ELR (cell line): Measurements from ENCODE around the gene NGEF.
"Not testable (repeated sequence)": the region's sequence is repeated elsewhere in the genome, so short reads cannot be mapped to it uniquely, and the experiment has no call there.

ENCODE experiments used
- DNase-seq: peaks from one replicate; pipeline ENCODE4 v3.0.0-alpha.2; 2015; ENCODE audit warnings: low read depth

The NGEF gene

DNA sequence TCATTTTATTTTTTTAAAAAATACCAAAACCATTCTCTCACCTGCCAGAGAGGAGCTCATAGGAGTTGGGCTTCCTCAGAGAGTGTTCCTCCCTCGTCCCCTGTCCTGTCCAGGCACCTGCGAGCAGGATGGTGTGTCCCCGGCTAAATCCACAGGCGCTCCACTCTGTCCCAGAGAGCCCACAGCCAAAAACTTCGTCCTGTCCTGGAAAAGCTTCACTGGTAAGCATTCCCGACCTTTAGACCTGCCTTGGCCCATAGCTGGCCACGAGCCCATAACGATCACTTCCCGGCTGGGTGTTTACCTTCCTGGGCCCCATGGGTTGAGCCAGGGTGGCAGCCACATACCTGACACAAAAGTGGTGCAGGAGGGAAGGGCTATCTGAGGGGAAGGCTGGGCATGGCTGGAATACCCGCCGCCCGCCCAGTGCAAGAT lies at the start of gene NGEF:
TSS of gene NGEF (minus strand) at position 230 of the 435 bp plus-strand sequence. CDS start 38,366 bp downstream, outside the sequence.
- DNase-seq: no peak

- DNase-seq: no peak
These were observed 49.4 kb upstream of the NGEF start for GRCh38 chr2:233062451-233062850.

DNA sequence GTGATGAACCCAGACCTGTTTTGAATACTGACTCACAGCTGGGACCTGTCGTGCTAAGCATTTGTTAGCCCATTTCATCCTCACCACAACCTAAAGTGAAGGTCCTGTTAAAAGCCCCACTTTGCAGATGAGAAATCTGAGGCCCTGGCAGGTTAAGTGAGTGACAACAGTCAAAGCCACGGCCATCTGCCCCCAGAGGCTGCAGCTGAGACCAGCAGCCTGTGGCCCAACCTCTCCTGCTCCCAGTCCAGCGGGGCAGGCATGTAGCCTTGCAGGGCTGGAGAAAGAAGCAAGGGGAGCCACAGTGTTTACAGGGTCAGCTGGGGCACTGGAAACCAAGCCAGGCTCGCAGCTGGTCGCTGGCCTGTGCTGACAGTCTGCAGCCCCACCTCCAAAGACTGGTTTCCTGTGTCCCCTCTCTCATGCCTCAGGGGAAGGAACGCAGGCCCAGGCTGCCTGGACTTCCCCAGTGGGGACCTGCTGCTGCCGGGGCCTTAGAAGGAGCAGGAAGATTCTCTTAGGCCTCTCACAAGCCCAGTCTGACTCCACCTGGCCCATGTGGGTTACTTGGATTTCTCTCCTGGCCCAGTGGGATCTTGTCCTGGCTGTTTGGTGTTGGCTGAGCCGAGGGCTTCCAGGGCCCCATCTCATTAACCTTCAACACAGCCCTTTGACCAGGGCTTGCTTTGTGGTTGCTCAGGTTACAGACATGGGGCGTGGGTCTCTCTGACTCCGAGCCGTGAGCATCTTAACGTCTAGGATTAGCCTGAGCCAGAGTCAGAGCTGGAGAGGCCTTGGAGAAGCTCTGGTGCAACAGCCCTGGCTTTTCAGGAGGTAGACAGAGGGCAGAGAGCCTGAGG lies 48.8 kb upstream of the NGEF start:
- peak; percentile 26 for DNase-seq

GRCh38 chr2:233060980-233061590 lies 48.0 kb upstream of the NGEF start:
- DNase-seq: no peak

- DNase-seq: no peak
These were observed 47.5 kb upstream of the NGEF start for GRCh38 chr2:233060501-233060979.

GRCh38 chr2:233059797-233060500 lies 46.9 kb upstream of the NGEF start, which contains the start of gene INPP5D:
INPP5D (plus strand) TSS chr2:233060342; CDS start chr2:233060479, 137 bp downstream.
- no peak for DNase-seq

GRCh38 chr2:233059547-233059796 lies 46.4 kb upstream of the NGEF start:
- no peak for DNase-seq

DNA sequence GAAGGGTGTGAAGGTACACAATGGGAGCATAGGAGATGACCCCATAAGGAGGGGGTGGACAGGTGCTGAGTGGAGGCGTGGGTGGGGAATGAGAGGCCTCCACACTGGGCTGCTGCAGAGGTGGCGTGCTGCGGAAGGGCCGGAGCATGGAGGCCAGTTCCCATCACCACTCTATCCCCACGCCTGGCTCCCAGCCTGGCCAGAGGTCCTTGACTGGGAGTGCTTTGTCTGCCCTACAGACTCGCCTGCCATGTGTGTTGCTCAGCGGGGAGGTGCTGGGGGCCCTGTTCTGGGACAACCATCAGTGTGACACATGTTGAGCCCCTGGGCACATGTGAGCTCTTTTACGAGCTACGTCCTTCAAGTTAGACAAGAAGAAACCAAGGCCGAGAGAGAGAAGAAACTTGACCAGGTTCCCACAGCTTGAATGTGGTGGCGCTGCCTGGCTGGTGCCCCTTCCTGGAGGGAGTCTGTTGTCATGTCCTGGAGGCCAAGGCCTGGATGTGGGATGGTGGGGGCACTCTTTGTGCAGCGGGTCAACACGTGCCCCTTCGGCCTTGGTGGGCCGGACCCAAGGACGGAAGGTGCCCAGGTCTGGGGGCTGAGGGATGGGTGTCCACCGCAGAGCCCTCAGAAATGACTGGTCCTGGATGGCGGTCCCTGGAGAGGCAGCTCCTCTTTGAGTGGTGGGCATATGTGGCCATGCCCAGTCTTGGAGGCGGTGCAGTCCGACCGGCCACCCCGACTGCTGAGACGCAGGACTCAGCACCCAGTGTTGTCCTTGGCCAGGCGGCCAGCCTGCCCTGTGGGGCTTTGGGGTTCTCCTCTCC lies 45.9 kb upstream of the NGEF start:
- DNase-seq: no peak

- no peak for DNase-seq
These were observed 44.0 kb upstream of the NGEF start for GRCh38 chr2:233056961-233057605.

- DNase-seq: no peak
These were observed 42.3 kb upstream of the NGEF start for GRCh38 chr2:233055362-233055761.

- DNase-seq: peak; percentile 66
These were observed 41.1 kb upstream of the NGEF start for GRCh38 chr2:233053928-233054784.

DNA sequence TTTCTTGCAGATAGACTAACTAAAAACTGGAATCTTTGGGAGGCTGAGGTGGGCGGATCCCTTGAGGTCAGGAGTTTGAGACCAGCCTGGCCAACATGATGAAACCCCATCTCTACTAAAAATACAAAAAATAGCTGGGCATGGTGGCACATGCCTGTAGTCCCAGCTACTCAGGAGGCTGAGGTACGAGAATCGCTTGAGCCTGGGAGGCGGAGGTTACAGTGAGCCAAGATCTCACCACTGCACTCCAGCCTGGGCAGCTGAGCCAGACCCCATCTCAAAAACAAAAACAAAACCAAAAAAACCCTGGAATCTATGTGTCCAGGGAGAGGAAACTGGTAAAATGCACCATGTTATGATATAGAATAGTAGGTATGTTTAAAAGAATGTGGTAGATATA lies 39.5 kb upstream of the NGEF start:
- not testable (repeated sequence) for DNase-seq

GRCh38 chr2:233051241-233052149 lies 38.4 kb upstream of the NGEF start:
- DNase-seq: peak; percentile 70

- no peak for DNase-seq
These were observed 36.2 kb upstream of the NGEF start for GRCh38 chr2:233049194-233049761.

- DNase-seq: no peak
These were observed 35.6 kb upstream of the NGEF start for GRCh38 chr2:233048569-233049193.

GRCh38 chr2:233047667-233048066 lies 34.6 kb upstream of the NGEF start:
- DNase-seq: no peak

GRCh38 chr2:233047206-233047605 lies 34.1 kb upstream of the NGEF start:
- DNase-seq: no peak

DNA sequence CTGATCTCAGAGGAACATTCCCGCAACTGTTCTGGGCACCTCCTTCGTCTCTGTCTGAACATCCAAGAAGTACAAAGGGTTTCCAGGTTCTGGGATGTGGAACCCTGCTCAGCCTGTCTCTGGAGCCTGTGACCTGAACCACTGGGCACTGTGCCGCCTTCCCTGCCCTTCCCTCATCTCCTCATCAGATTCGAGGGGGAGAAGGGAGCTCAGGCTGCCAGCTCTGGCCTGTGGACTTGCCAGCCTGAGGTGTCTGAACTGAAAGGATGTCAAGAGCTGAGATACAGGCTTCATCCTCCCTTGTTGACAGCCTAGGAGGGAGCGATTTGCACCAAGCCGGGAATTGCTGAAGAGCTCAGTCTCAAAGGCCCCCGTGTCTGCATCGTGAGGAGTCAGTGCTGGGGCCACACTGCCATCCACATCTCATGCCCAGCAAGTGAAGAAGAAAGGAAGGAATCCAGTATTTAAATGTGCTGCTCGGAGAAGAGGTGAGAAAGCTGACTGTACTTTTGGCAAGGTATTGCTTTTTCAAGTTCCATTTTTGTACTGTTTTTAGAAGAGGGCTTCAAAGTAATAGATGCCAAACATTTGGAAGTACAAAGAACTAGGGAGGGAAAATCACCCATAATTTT lies 32.0 kb upstream of the NGEF start:
- DNase-seq: no peak
